Nephron progenitor cell (in vitro differentiated cells): ENCODE data around the gene KAT8.

Source experiments
- DNase-seq: peaks from one replicate; pipeline ENCODE4 v3.0.0; 2021
- H3K27ac Mint-ChIP-seq: 2 replicates; pipeline ENCODE4 v1.8.0; 2021; ENCODE audit warnings: mild to moderate bottlenecking, moderate library complexity, mixed read lengths
- H3K27me3 Mint-ChIP-seq: 2 replicates; pipeline ENCODE4 v1.8.0; 2021; ENCODE audit warnings: mild to moderate bottlenecking, low read depth, mixed read lengths; ENCODE audit not compliant: poor library complexity
- H3K36me3 Mint-ChIP-seq: 2 replicates; pipeline ENCODE4 v1.8.0; 2021; ENCODE audit warnings: low read depth, mixed read lengths
- H3K4me1 Mint-ChIP-seq: 2 replicates; pipeline ENCODE4 v1.8.0; 2021; ENCODE audit warnings: mixed read lengths
- H3K4me3 Mint-ChIP-seq: 2 replicates; pipeline ENCODE4 v1.8.0; 2021; ENCODE audit warnings: mild to moderate bottlenecking, moderate library complexity, mixed read lengths
- H3K9me3 Mint-ChIP-seq: 2 replicates; pipeline ENCODE4 v1.8.0; 2021; ENCODE audit warnings: mild to moderate bottlenecking, moderate library complexity, mixed read lengths
- TF ChIP-seq, protein P1 (sequence below): fragments of 200-600 bp; sonication (generic); IDR thresholded peaks from 2 replicates; pipeline ENCODE4 v1.5.0; 2021; ENCODE audit warnings: antibody characterized with exemption

The KAT8 gene

DNA sequence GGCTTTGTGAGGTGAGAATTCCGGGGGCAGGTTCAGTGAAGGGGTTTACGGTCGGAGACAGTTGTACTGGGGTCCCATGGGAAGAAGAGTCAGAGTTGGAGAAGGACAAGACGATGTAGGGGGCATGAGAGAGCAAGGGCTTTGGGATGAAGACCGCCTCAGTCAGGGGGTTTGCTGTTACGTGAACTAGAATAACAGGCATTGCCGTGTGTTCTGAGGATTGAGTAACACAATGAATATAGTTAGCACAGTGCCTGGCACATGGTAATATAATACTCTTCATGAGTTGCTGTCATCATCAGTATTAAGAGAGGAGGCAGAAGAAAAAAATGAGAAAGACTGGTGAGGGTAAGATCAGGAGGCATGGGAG is 42.7 kb upstream of the KAT8 start:
- H3K27ac Mint-ChIP-seq = peak overlapping the region; percentile 93
- TF ChIP-seq, protein P1, sequence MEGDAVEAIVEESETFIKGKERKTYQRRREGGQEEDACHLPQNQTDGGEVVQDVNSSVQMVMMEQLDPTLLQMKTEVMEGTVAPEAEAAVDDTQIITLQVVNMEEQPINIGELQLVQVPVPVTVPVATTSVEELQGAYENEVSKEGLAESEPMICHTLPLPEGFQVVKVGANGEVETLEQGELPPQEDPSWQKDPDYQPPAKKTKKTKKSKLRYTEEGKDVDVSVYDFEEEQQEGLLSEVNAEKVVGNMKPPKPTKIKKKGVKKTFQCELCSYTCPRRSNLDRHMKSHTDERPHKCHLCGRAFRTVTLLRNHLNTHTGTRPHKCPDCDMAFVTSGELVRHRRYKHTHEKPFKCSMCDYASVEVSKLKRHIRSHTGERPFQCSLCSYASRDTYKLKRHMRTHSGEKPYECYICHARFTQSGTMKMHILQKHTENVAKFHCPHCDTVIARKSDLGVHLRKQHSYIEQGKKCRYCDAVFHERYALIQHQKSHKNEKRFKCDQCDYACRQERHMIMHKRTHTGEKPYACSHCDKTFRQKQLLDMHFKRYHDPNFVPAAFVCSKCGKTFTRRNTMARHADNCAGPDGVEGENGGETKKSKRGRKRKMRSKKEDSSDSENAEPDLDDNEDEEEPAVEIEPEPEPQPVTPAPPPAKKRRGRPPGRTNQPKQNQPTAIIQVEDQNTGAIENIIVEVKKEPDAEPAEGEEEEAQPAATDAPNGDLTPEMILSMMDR = no peak
- no peak for DNase-seq
- peaks cover 26% of the 10 kb centered on the region for H3K36me3 Mint-ChIP-seq
- H3K9me3 Mint-ChIP-seq = no peaks in the 10 kb centered on the region
- H3K4me1 Mint-ChIP-seq = peaks cover 25% of the 10 kb centered on the region
- peaks cover 3% of the 10 kb centered on the region for H3K27me3 Mint-ChIP-seq
- peak overlapping the region; percentile 97 for H3K4me3 Mint-ChIP-seq

DNA sequence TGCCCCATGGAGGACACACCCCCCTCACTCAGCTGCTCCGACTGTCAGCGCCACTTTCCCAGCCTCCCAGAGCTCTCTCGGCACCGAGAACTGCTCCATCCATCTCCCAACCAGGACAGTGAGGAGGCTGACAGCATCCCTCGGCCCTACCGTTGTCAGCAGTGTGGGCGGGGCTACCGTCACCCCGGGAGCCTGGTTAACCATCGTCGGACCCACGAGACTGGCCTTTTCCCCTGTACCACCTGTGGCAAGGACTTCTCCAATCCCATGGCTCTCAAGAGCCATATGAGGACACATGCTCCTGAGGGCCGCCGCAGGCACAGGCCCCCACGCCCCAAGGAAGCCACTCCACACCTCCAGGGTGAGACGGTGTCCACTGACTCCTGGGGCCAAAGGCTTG is 41.1 kb upstream of the KAT8 start:
- Mint-ChIP-seq H3K9me3 (no peaks in the 10 kb centered on the region), H3K36me3 (peaks cover 26% of the 10 kb centered on the region), H3K4me1 (peaks cover 25% of the 10 kb centered on the region), H3K27me3 (peaks cover 3% of the 10 kb centered on the region), H3K27ac (no peak overlapping the region), H3K4me3 (peak overlapping the region; percentile 97)
- no peak for DNase-seq
- TF ChIP-seq, protein P1 = no peak

DNA sequence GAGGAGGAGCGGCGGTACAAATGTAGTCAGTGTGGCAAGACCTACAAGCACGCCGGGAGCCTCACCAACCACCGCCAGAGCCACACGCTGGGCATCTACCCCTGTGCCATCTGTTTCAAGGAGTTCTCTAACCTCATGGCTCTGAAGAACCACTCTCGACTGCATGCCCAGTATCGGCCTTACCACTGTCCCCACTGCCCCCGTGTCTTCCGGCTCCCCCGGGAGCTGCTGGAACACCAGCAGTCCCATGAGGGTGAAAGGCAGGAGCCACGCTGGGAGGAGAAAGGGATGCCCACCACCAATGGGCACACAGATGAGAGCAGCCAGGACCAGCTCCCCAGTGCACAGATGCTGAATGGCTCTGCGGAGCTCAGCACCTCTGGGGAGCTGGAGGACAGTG is 40.4 kb upstream of the KAT8 start:
- no peak for DNase-seq
- Mint-ChIP-seq H3K4me3 (no peak overlapping the region), H3K27ac (no peak overlapping the region), H3K4me1 (peaks cover 20% of the 10 kb centered on the region), H3K27me3 (no peaks in the 10 kb centered on the region), H3K36me3 (peaks cover 27% of the 10 kb centered on the region), H3K9me3 (no peaks in the 10 kb centered on the region)
- TF ChIP-seq, protein P1 = no peak

GRCh38 chr16:31077592-31078396 is 39.7 kb upstream of the KAT8 start:
- Mint-ChIP-seq H3K9me3 (no peaks in the 10 kb centered on the region), H3K4me1 (peaks cover 19% of the 10 kb centered on the region), H3K36me3 (peaks cover 32% of the 10 kb centered on the region), H3K27ac (no peak overlapping the region), H3K27me3 (no peaks in the 10 kb centered on the region), H3K4me3 (no peak overlapping the region)
- no peak for DNase-seq
- TF ChIP-seq, protein P1 = no peak

- DNase-seq = no peak
- Mint-ChIP-seq H3K9me3 (no peaks in the 10 kb centered on the region), H3K4me1 (peaks cover 18% of the 10 kb centered on the region), H3K4me3 (no peak overlapping the region), H3K27ac (no peak overlapping the region), H3K36me3 (peaks cover 32% of the 10 kb centered on the region), H3K27me3 (no peaks in the 10 kb centered on the region)
- TF ChIP-seq, protein P1 = no peak
Observed at GRCh38 chr16:31078597-31079341, 38.7 kb upstream of the KAT8 start.
